HepG2 (cell line): ENCODE results near the gene NVL. TPM values are rescaled to one million over a fixed set of nuclear protein-coding genes. Genes with fewer than 3 reads are reported as not detected.
A peak's percentile ranks its signal among the peaks of the same experiment; 100 is the strongest.

ENCODE experiments used
- ATAC-seq: fragments of 200-7000 bp; cut with Tn5 transposase; 3 replicates; pipeline ENCODE4 v1.9.1; 2020; ENCODE audit warnings: mild to moderate bottlenecking, moderate library complexity
- BruUV-seq: library from RNA; stranded (reverse); fragments of 400-500 nt; replicated peaks from 2 replicates; lab custom pipeline; 2021; lab: Mats Ljungman, UMichigan
- CTCF ChIA-PET: fragments of 300-600 bp; formaldehyde crosslinking; extraction: SDS; loops from one replicate; lab custom pipeline; 2021; ENCODE audit warnings: low total read pairs, inconsistent platforms, low intra/inter-chr PET ratio; lab: Yijun Ruan, JAX
- POLR2A ChIA-PET: fragments of 350-600 bp; sonication (Branson Sonifier 250); formaldehyde crosslinking; loops from one replicate; lab custom pipeline; 2020; ENCODE audit warnings: antibody characterized with exemption, inconsistent platforms; lab: Yijun Ruan, JAX
- DNase-seq: peaks from one replicate; pipeline ENCODE4 v3.0.0-alpha.2; 2015; ENCODE audit warnings: low spot score
- FAIRE-seq: peaks from 3 replicates; lab custom pipeline; 2011; peaks lifted over from hg19 to GRCh38; lab: Jason Lieb, UNC
- H2AFZ ChIP-seq: one replicate; pipeline ENCODE4 v1.6.1; 2011; ENCODE audit warnings: low read length, inconsistent platforms
- H3K27ac ChIP-seq: fragments of 300-600 bp; 3 replicates; pipeline ENCODE4 v1.8.0; 2011; ENCODE audit warnings: mixed run types, mild to moderate bottlenecking, mixed read lengths, low read length, inconsistent platforms; ENCODE audit not compliant: insufficient read depth; ENCODE audit errors: extremely low read length
- H3K27me3 ChIP-seq, 2 experiments: fragments of 200-600 bp in 1 of 2; 2 replicates in 1 of 2; 3 replicates in 1 of 2; pipeline versions ENCODE4 v1.6.0 to v1.8.0; 2011; ENCODE audit warnings: low read length in 2 of 2, mild to moderate bottlenecking in 2 of 2, moderate library complexity in 2 of 2, inconsistent platforms in 1 of 2; ENCODE audit not compliant: insufficient read depth in 2 of 2, control insufficient read depth in 1 of 2
- H3K36me3 ChIP-seq, 2 experiments: fragments of 200-600 bp in 1 of 2; replicated peaks in 1 of 2; 2 replicates in 1 of 2; 3 replicates in 1 of 2; pipeline versions ENCODE4 v1.5.1 to v1.8.0; 2011; ENCODE audit warnings: low read length in 2 of 2, inconsistent platforms in 1 of 2; ENCODE audit not compliant: insufficient read depth in 2 of 2, control insufficient read depth in 1 of 2
- H3K4me1 ChIP-seq: 2 replicates; pipeline ENCODE4 v1.5.1; 2012; ENCODE audit warnings: low read length, inconsistent platforms; ENCODE audit not compliant: insufficient read depth
- H3K4me2 ChIP-seq: 2 replicates; pipeline ENCODE4 v1.6.0; 2011; ENCODE audit warnings: low read depth, low read length, inconsistent platforms
- H3K4me3 ChIP-seq, 3 experiments: fragments of 200-600 bp in 1 of 3; sonication (generic), shearing (Covaris generic) in 1 of 3; replicated peaks in 1 of 3; 2 replicates each; pipeline ENCODE4 v1.5.1; 2011 to 2016; ENCODE audit warnings: low read length in 3 of 3, inconsistent platforms in 2 of 3, low read depth in 2 of 3, mild to moderate bottlenecking in 2 of 3, control low read depth in 1 of 3, mixed read lengths in 1 of 3; ENCODE audit not compliant: insufficient read depth in 1 of 3
- H3K79me2 ChIP-seq: one replicate; pipeline ENCODE4 v1.6.1; 2011; ENCODE audit warnings: low read length, inconsistent platforms; ENCODE audit not compliant: insufficient read depth
- H3K9ac ChIP-seq: 2 replicates; pipeline ENCODE4 v1.6.0; 2011; ENCODE audit warnings: mild to moderate bottlenecking, low read depth, low read length, inconsistent platforms; ENCODE audit not compliant: insufficient read depth
- H3K9me3 ChIP-seq: 2 replicates; pipeline ENCODE4 v1.5.1; 2012; ENCODE audit warnings: mild to moderate bottlenecking, low read length
- H4K20me1 ChIP-seq: 2 replicates; pipeline ENCODE4 v1.6.0; 2011; ENCODE audit warnings: inconsistent platforms, mild to moderate bottlenecking, low read length, moderate library complexity; ENCODE audit not compliant: insufficient read depth
- CBX1 ChIP-seq: IDR thresholded peaks from one replicate; pipeline ENCODE4 v1.6.1; 2016; ENCODE audit warnings: antibody characterized with exemption, low read depth
- FOSL2 ChIP-seq: sonication (generic); formaldehyde crosslinking; IDR thresholded peaks from 2 replicates; pipeline ENCODE4 v1.4.0; 2020; ENCODE audit warnings: missing genetic modification reagents
- HDAC2 ChIP-seq: sonication (generic); formaldehyde crosslinking; IDR thresholded peaks from 2 replicates; pipeline ENCODE4 v1.4.0; 2020; ENCODE audit warnings: missing genetic modification reagents
- PHF21A ChIP-seq: sonication (generic); formaldehyde crosslinking; IDR thresholded peaks from 2 replicates; pipeline ENCODE4 v1.5.0; 2020; ENCODE audit warnings: mild to moderate bottlenecking, missing genetic modification reagents
- SMAD3 ChIP-seq: sonication (generic); formaldehyde crosslinking; IDR thresholded peaks from 2 replicates; pipeline ENCODE4 v1.4.0; 2020; ENCODE audit warnings: missing genetic modification reagents
- ZC3H4 ChIP-seq: sonication (generic); formaldehyde crosslinking; IDR thresholded peaks from 2 replicates; pipeline ENCODE4 v1.4.0; 2020; ENCODE audit warnings: missing genetic modification reagents, borderline replicate concordance
- ZNF121 ChIP-seq: sonication (generic); formaldehyde crosslinking; IDR thresholded peaks from 2 replicates; pipeline ENCODE4 v1.5.0; 2020; ENCODE audit warnings: mild to moderate bottlenecking, missing genetic modification reagents
- WGBS: methylation state at CpG from one replicate; pipeline ENCODE4 v1.1.6; 2017; ENCODE audit warnings: low lambda C conversion rate; 5-methylcytosine and 5-hydroxymethylcytosine counted together
- in situ Hi-C: cut with HindIII; loops from 2 replicates; pipeline ENCODE4 v1.10.0; 2017; ENCODE audit warnings: low pct_unique_long_range_greater_than_20kb; ENCODE audit not compliant: extremely low pct_ligation_motif_present
- intact Hi-C: fragments of 100-400 bp; cut with micrococcal nuclease; formaldehyde crosslinking; loops from one replicate; pipeline ENCODE4 v1.10.0; 2022; ENCODE audit not compliant: unreplicated experiment
- polyA plus RNA-seq, 8 experiments: library from polyadenylated mRNA; depleted of rRNA in 3 of 8; stranded (reverse) in 7 of 8; unstranded in 1 of 8; fragments of >200 nt; fragmentation: Illumina TruSeq in 4 of 8; extraction: Trizol in 4 of 8; gene quantifications; 2 replicates each; pipeline versions ENCODE4 v1.2.1 to v1.2.3, GENCODE V29; 2011 to 2016; ENCODE audit warnings: low read depth in 4 of 8, missing spikeins in 1 of 8, mixed read lengths in 1 of 8; ENCODE audit not compliant: insufficient read depth in 1 of 8
- total RNA-seq, 5 experiments: library from RNA; depleted of rRNA; stranded (reverse); fragments of >200 nt; fragmentation: Illumina TruSeq; extraction: Trizol; gene quantifications; 2 replicates each; pipeline ENCODE4 v1.2.3, GENCODE V29; 2016; ENCODE audit warnings: low read depth in 1 of 5

Gene NVL
- total and polyA plus RNA-seq, 2 of the 13 experiments (the other 11 are each of a cell fraction or from before 2014, with no cell fraction given): 8.3 to 21.0 TPM

DNA sequence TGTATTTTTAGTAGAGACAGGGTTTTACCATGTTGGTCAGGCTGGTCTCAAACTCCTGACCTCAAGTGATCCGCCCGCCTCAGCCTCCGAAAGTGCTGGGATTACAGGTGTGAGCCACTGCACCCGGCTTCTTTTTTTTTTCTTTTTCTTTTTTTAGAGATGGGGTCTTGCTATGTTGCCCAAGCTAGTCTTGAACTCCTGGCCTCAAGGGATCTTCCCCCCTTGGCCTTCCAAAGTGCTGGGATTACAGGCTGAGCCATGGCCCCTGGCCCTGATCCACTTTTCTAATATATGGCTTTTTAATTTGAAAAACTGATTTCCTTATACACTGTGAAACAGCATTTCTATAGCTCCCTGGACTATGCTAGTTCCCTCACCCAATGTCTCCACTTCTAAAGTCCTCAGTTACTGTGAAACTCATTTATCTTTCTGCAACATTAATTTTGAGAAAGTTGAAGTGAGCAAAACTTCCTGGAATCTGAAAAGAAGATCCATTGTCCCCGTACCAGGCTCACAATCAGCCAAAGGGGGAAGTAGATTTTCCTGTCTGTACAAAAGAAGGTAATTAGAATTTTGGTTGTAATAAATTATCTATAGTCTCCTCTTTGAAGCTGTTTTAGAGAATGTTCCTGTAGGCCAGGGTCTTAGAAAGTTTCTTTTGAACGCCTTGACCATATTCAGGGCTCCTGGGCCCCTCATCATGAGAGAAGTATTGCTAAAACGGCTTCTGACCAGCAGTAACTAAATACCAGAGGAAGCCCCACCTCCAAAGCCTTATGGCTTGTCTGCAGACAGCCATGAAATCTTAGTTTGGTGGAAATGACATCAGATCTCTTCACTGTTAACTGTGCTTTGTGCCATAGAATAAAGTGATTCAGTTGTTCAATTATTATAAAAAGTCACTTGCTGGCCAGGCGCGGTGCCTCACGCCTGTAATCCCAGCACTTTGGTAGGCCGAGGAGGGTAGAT is 112.0 kb downstream of the NVL start (continued):
- TF ChIP-seq HDAC2 (CRISPR knock-in tag): no peak
- no peak for TF ChIP-seq PHF21A (CRISPR knock-in tag)
- TF ChIP-seq ZC3H4 (CRISPR knock-in tag): no peak
- no peak for TF ChIP-seq CBX1
- no peak for TF ChIP-seq FOSL2 (CRISPR knock-in tag)

DNA sequence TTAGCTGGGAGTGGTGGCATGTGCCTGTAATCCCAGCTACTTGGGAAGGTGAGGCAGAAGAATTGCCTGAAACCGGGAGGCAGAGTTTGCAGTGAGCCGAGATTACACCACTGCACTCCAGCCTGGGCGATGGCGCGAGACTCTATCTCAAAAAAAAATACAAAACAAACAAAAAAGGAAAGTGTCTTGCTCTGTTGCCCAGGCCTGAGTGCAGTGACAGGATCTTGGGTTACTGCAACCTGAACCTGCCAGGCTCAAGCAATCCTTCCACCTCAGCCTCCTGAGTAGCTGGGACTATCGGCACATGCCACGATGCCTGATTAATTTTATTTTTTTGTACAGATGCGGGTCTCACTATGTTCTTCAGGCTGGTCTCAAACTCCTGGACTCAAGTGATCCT is 113.6 kb downstream of the NVL start:
- H3K9me3 ChIP-seq: no peaks in the 10 kb centered on the region
- H4K20me1 ChIP-seq: no peaks in the 10 kb centered on the region
- no peak overlapping the region for H3K4me3 ChIP-seq
- no peak for ATAC-seq
- peaks cover 35% of the 10 kb centered on the region for H3K4me1 ChIP-seq
- H3K27ac ChIP-seq: no peak overlapping the region
- no peak overlapping the region for H3K4me2 ChIP-seq
- POLR2A ChIA-PET: no interaction called here
- WGBS: 49% methylated on average over 8 of the region's 8 CpGs
- no peaks in the 10 kb centered on the region for H3K36me3 ChIP-seq
- no TSS peak for BruUV-seq
- no peak overlapping the region for H3K9ac ChIP-seq
- H3K27me3 ChIP-seq: no peaks in the 10 kb centered on the region
- TF ChIP-seq ZNF121 (CRISPR knock-in tag) (peak; percentile 65; the same call in 1 of the 2 replicates), SMAD3 (CRISPR knock-in tag) (no peak)
- FAIRE-seq: no peak
- CTCF ChIA-PET: no interaction called here
- H2AFZ ChIP-seq: no peak overlapping the region
- in situ Hi-C loops (no loop called here), intact Hi-C loops (no loop called here)
- H3K79me2 ChIP-seq: no peaks in the 10 kb centered on the region
- no peak for DNase-seq
